IMR-90 (cell line): Measurements from ENCODE around the gene LIN7B. TPM values are rescaled to one million over a fixed set of nuclear protein-coding genes. Genes with fewer than 3 reads are reported as not detected.

Experiments
- ATAC-seq: fragments of 200-7000 bp; cut with Tn5 transposase; 2 replicates; pipeline ENCODE4 v1.9.1; 2020; ENCODE audit warnings: low read depth, mild to moderate bottlenecking, moderate library complexity
- BruUV-seq: library from RNA; stranded (reverse); fragments of 400-500 nt; replicated peaks from 2 replicates; lab custom pipeline; 2021; lab: Mats Ljungman, UMichigan
- CTCF ChIA-PET: fragments of 300-600 bp; formaldehyde crosslinking; extraction: SDS; loops from one replicate; lab custom pipeline; 2021; ENCODE audit warnings: antibody characterized with exemption; lab: Yijun Ruan, JAX
- POLR2A ChIA-PET: fragments of 300-600 bp; sonication (Branson Sonifier 250); formaldehyde crosslinking; loops from one replicate; lab custom pipeline; 2022; ENCODE audit warnings: antibody characterized with exemption; ENCODE audit not compliant: unreplicated experiment; lab: Charles Lee
- DNase-seq: peaks from one replicate; pipeline ENCODE4 v3.0.0; 2013
- H2AFZ ChIP-seq: replicated peaks from 2 replicates; pipeline ENCODE3; 2013; ENCODE audit warnings: low read length, mild to moderate bottlenecking; ENCODE audit not compliant: poor library complexity
- H2AK5ac ChIP-seq: 2 replicates; pipeline ENCODE4 v1.6.1; 2013; ENCODE audit warnings: low read depth, low read length, inconsistent platforms
- H2AK9ac ChIP-seq: replicated peaks from 2 replicates; pipeline ENCODE3; 2013; ENCODE audit warnings: mild to moderate bottlenecking, low read depth, low read length, moderate library complexity; ENCODE audit not compliant: poor library complexity
- H2BK120ac ChIP-seq: 2 replicates; pipeline ENCODE4 v1.6.1; 2013; ENCODE audit warnings: low read depth, low read length, inconsistent platforms
- H2BK15ac ChIP-seq: 3 replicates; pipeline ENCODE4 v1.6.1; 2013; ENCODE audit warnings: low read depth, low read length, inconsistent platforms
- H2BK20ac ChIP-seq: 2 replicates; pipeline ENCODE4 v1.6.1; 2013; ENCODE audit warnings: low read depth, mild to moderate bottlenecking, inconsistent platforms, low read length, moderate library complexity
- H2BK5ac ChIP-seq: 2 replicates; pipeline ENCODE4 v1.6.1; 2013; ENCODE audit warnings: mild to moderate bottlenecking, low read depth, low read length, inconsistent platforms; ENCODE audit not compliant: poor library complexity, severe bottlenecking
- H3K14ac ChIP-seq: replicated peaks from 2 replicates; pipeline ENCODE4 v1.6.1; 2013; ENCODE audit warnings: low read depth, low read length, inconsistent platforms
- H3K18ac ChIP-seq: 2 replicates; pipeline ENCODE4 v1.6.1; 2013; ENCODE audit warnings: low read depth, low read length, control low read depth
- H3K23ac ChIP-seq: 2 replicates; pipeline ENCODE4 v1.6.1; 2013; ENCODE audit warnings: low read depth, low read length, inconsistent platforms
- H3K27ac ChIP-seq: 2 replicates; pipeline ENCODE4 v1.5.1; 2013; ENCODE audit warnings: mild to moderate bottlenecking, control low read depth, low read length; ENCODE audit not compliant: insufficient read depth
- H3K27me3 ChIP-seq: 2 replicates; pipeline ENCODE4 v1.6.1; 2013; ENCODE audit warnings: low read length; ENCODE audit not compliant: control insufficient read depth, insufficient read depth
- H3K36me3 ChIP-seq: 2 replicates; pipeline ENCODE4 v1.6.1; 2013; ENCODE audit warnings: low read length, mixed read lengths; ENCODE audit not compliant: control insufficient read depth, insufficient read depth
- H3K4ac ChIP-seq: 2 replicates; pipeline ENCODE4 v1.6.1; 2013; ENCODE audit warnings: low read depth, low read length, inconsistent platforms
- H3K4me1 ChIP-seq: 2 replicates; pipeline ENCODE4 v1.6.1; 2013; ENCODE audit warnings: low read length, mixed read lengths; ENCODE audit not compliant: control insufficient read depth, insufficient read depth
- H3K4me2 ChIP-seq: 2 replicates; pipeline ENCODE4 v1.6.1; 2013; ENCODE audit warnings: low read depth, mild to moderate bottlenecking, control low read depth, low read length, moderate library complexity
- H3K4me3 ChIP-seq: 2 replicates; pipeline ENCODE4 v1.5.1; 2013; ENCODE audit warnings: low read depth, mild to moderate bottlenecking, control low read depth, low read length, moderate library complexity; ENCODE audit not compliant: insufficient read depth
- H3K56ac ChIP-seq: 2 replicates; pipeline ENCODE4 v1.6.1; 2013; ENCODE audit warnings: low read length, inconsistent platforms; ENCODE audit not compliant: insufficient read depth; ENCODE audit errors: extremely low read depth
- H3K79me1 ChIP-seq, 2 experiments: 2 replicates each; pipeline ENCODE4 v1.6.1; 2013; ENCODE audit warnings: low read length in 2 of 2, inconsistent platforms in 1 of 2, low read depth in 1 of 2
- H3K9ac ChIP-seq: 2 replicates; pipeline ENCODE4 v1.6.1; 2013; ENCODE audit warnings: low read depth, low read length, control low read depth
- H3K9me1 ChIP-seq: 2 replicates; pipeline ENCODE4 v1.6.1; 2013; ENCODE audit warnings: low read length, inconsistent platforms; ENCODE audit not compliant: insufficient read depth
- H3K9me3 ChIP-seq: 2 replicates; pipeline ENCODE4 v1.6.1; 2013; ENCODE audit warnings: low read length; ENCODE audit not compliant: control insufficient read depth, insufficient read depth
- H4K20me1 ChIP-seq: 2 replicates; pipeline ENCODE4 v1.6.1; 2013; ENCODE audit warnings: low read length, inconsistent platforms; ENCODE audit not compliant: insufficient read depth
- H4K5ac ChIP-seq: 2 replicates; pipeline ENCODE4 v1.6.1; 2013; ENCODE audit warnings: mild to moderate bottlenecking, low read depth, low read length, control low read depth
- H4K8ac ChIP-seq, 2 experiments: 2 replicates each; pipeline ENCODE4 v1.6.1; 2013; ENCODE audit warnings: low read depth in 2 of 2, low read length in 2 of 2, control low read depth in 1 of 2, inconsistent platforms in 1 of 2
- H4K91ac ChIP-seq: 2 replicates; pipeline ENCODE4 v1.6.1; 2013; ENCODE audit warnings: low read depth, low read length, inconsistent platforms; ENCODE audit not compliant: insufficient read depth
- CTCF ChIP-seq: conservative IDR thresholded peaks from 2 replicates; pipeline ENCODE4 v1.5.1; 2012; ENCODE audit warnings: mild to moderate bottlenecking, low read depth, low read length, improper control_type of control experiment
- FOS ChIP-seq: fragments of 150-350 bp; IDR thresholded peaks from 2 replicates; pipeline ENCODE4 v1.6.1; 2016; ENCODE audit warnings: low read depth, low read length
- MAFK ChIP-seq: IDR thresholded peaks from 2 replicates; pipeline ENCODE4 v1.6.1; 2012; ENCODE audit warnings: low read depth, low read length, improper control_type of control experiment
- MAZ ChIP-seq: IDR thresholded peaks from 2 replicates; pipeline ENCODE4 v1.6.1; 2012; ENCODE audit warnings: low read depth, mild to moderate bottlenecking, low read length, improper control_type of control experiment, moderate library complexity, borderline replicate concordance
- MXI1 ChIP-seq: IDR thresholded peaks from 2 replicates; pipeline ENCODE4 v1.6.1; 2012; ENCODE audit warnings: low read depth, mild to moderate bottlenecking, low read length, moderate library complexity, borderline replicate concordance
- NFE2L2 ChIP-seq: fragments of 150-350 bp; IDR thresholded peaks from 2 replicates; pipeline ENCODE4 v1.6.1; 2016; ENCODE audit warnings: low read depth, mild to moderate bottlenecking, low read length
- SMC3 ChIP-seq: fragments of 150-350 bp; IDR thresholded peaks from 2 replicates; pipeline ENCODE4 v1.6.1; 2016; ENCODE audit warnings: low read depth, mild to moderate bottlenecking, antibody characterized with exemption, low read length, moderate library complexity
- USF2 ChIP-seq: fragments of 150-350 bp; IDR thresholded peaks from 2 replicates; pipeline ENCODE4 v1.6.1; 2017; ENCODE audit warnings: mild to moderate bottlenecking, antibody characterized with exemption, low read length, low read depth
- WGBS, 2 experiments: methylation state at CpG; one replicate each; pipeline versions ENCODE4 v1.1.5 to v1.1.7; 2013; ENCODE audit warnings: missing lambda C conversion rate in 2 of 2; ENCODE audit not compliant: insufficient read length in 1 of 2; ENCODE audit errors: extremely low coverage in 2 of 2; 5-methylcytosine and 5-hydroxymethylcytosine counted together
- dilution Hi-C: fragments of 300-500 bp; cut with HindIII; formaldehyde crosslinking; loops from one replicate; pipeline ENCODE4 v1.14.3; 2018; ENCODE audit warnings: low sequenced_read_pairs; ENCODE audit not compliant: unreplicated experiment
- in situ Hi-C: fragments of 300-500 bp; cut with MboI; formaldehyde crosslinking; loops from 3 replicates; pipeline ENCODE4 v1.14.3; 2019; ENCODE audit warnings: low sequenced_read_pairs, inconsistent platforms, mixed read lengths
- intact Hi-C: fragments of 100-400 bp; cut with micrococcal nuclease; formaldehyde crosslinking; loops from 2 replicates; pipeline ENCODE4 v1.10.0; 2022
- polyA plus RNA-seq, 3 experiments: library from polyadenylated mRNA; depleted of rRNA; stranded (reverse); fragments of >200 nt; gene quantifications; 2 replicates each; pipeline ENCODE4 v1.2.3, GENCODE V29; 2012; ENCODE audit warnings: low replicate concordance in 1 of 3
- total RNA-seq: library from RNA; depleted of rRNA; stranded (reverse); fragments of >200 nt; gene quantifications from 2 replicates; pipeline ENCODE4 v1.2.3, GENCODE V29; 2012

The LIN7B gene
- total and polyA plus RNA-seq, 2 of the 4 experiments (the other 2 are of a cell fraction), result 3.8 to 8.0 TPM

- peak overlapping the region; percentile 98 for H3K4me2 ChIP-seq
- H3K4ac ChIP-seq, result peak overlapping the region; percentile 55
- in situ Hi-C loops (no loop called here), intact Hi-C loops (no loop called here), dilution Hi-C loops (no loop called here)
- WGBS, 2 experiments, result 4% methylated on average over 38 of the region's 63 CpGs; no CpG with 5 or more reads in 1 of the 2 experiments
- H3K79me1 ChIP-seq, result no peaks in the 10 kb centered on the region
- H4K5ac ChIP-seq, result peak overlapping the region; percentile 58
- peak; percentile 100 for ATAC-seq
- CTCF ChIA-PET, result interaction anchor here (1.1 kb wide), 1 partner anchor 14 kb away, joined by 4 read pairs; the partner anchor contains the start of gene LIN7B
- no peak for TF ChIP-seq FOS
- peak; percentile 63 for TF ChIP-seq USF2
- TF ChIP-seq MAZ, result peak; percentile 14; the same call in 1 of the 2 replicates
- TF ChIP-seq CTCF, result peak; percentile 26; the same call in 1 of the 2 replicates
- TF ChIP-seq NFE2L2, result no peak
- TF ChIP-seq MAFK, result peak; percentile 38; the same call in 1 of the 2 replicates
- peak; percentile 45; the same call in 1 of the 2 replicates for TF ChIP-seq MXI1
- TF ChIP-seq SMC3, result 0 out of 2 replicates have a peak, but pooled peaks have one; percentile 11
- H4K8ac ChIP-seq, result peak overlapping the region; percentile 70 to 87
- peaks cover 5% of the 10 kb centered on the region; the same call in 1 of the 2 replicates for H3K4me1 ChIP-seq
- H3K9me1 ChIP-seq, result peaks cover 7% of the 10 kb centered on the region; the same call in 1 of the 2 replicates
- H3K23ac ChIP-seq, result no peak overlapping the region
- peak overlapping the region; percentile 61 for H3K14ac ChIP-seq
- no peaks in the 10 kb centered on the region; the same call in 1 of the 2 replicates for H4K20me1 ChIP-seq
- no peak overlapping the region for H3K56ac ChIP-seq
- peak; percentile 95 for DNase-seq
- H2BK120ac ChIP-seq, result peak overlapping the region; percentile 28; the same call in 1 of the 2 replicates
- H3K27me3 ChIP-seq, result peaks cover 4% of the 10 kb centered on the region
- peak overlapping the region; percentile 53 for H3K4me3 ChIP-seq
- H2BK5ac ChIP-seq, result peak overlapping the region; percentile 76
- H3K18ac ChIP-seq, result peak overlapping the region; percentile 8
- no peaks in the 10 kb centered on the region for H3K36me3 ChIP-seq
- H2AFZ ChIP-seq, result peak overlapping the region; percentile 100
- no peak overlapping the region for H2BK15ac ChIP-seq
- H3K27ac ChIP-seq, result peak overlapping the region; percentile 55
- POLR2A ChIA-PET, result interaction anchor here (0.6 to 0.7 kb wide), 2 partner anchors 50 to 136 kb away, joined by 6 to 8 read pairs; no protein-coding TSS in a partner anchor
- peak overlapping the region; percentile 42; the same call in 1 of the 2 replicates for H2AK5ac ChIP-seq
- no peak overlapping the region for H2BK20ac ChIP-seq
- peak overlapping the region; percentile 38 for H3K9ac ChIP-seq
- BruUV-seq, result no TSS peak
- peak overlapping the region; percentile 95 for H2AK9ac ChIP-seq
- no peaks in the 10 kb centered on the region for H3K9me3 ChIP-seq
- H4K91ac ChIP-seq, result peak overlapping the region; percentile 57; the same call in 1 of the 2 replicates
Measured at GRCh38 chr19:49127674-49128544, 13.7 kb downstream of the LIN7B start.
